ENCODE results near the gene S100A16. TPM values are rescaled to one million over a fixed set of nuclear protein-coding genes. Genes with fewer than 3 reads are reported as not detected.

S100A16 gene
- total RNA-seq, 4 donors from 2014 or later = 46.2 to 84.5 (median 66.6) TPM

DNA sequence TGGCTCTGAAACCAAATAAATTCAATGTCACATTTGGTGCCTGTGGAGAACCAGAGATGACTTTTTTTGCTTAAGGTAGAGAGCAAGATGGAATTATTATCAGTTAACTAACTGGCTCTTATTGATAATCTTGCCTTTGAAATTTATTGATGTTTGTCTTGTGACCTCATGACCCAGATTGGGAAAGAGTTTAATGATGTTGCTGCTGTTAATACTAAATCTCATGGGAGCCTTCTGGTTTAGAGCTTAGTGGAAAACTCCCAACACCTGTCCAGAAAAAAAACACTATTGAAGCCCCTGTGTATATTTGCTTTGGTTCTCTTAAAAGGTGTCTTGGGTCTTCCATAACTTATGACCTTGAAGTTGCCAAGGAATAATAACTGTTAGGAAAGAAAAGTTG, 30.9 kb upstream of the S100A16 start:
- no peak for TF ChIP-seq CTCF (IDR thresholded peaks at IDR 0.05; ENCODE audit: low read depth)

GRCh38 chr1:153643100-153643499, 30.2 kb upstream of the S100A16 start:
- no peak for TF ChIP-seq CTCF (IDR thresholded peaks at IDR 0.05; ENCODE audit: low read depth)

DNA sequence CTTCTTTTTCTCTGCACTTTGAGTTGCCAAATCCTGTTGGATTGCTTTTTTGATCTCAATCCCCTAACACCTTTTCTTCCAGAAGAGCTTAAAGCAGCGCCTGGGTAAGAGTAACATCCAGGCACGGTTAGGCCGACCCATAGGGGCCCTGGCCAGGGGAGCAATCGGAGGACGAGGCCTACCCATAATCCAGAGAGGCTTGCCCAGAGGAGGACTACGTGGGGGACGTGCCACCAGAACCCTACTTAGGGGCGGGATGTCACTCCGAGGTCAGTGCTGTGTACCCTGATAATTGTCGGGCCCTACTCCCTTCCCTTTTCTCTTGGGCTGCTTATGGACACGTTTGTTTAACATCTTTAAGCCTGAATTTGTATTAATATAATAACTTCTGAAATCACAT, 29.2 kb upstream of the S100A16 start:
- no peak for TF ChIP-seq CTCF (IDR thresholded peaks at IDR 0.05; ENCODE audit: low read depth)

GRCh38 chr1:153640861-153641260, 27.9 kb upstream of the S100A16 start:
- no peak for TF ChIP-seq CTCF (IDR thresholded peaks at IDR 0.05; ENCODE audit: low read depth)

GRCh38 chr1:153639280-153639679, 26.3 kb upstream of the S100A16 start:
- TF ChIP-seq CTCF (IDR thresholded peaks at IDR 0.05; ENCODE audit: low read depth) = no peak

- no peak for TF ChIP-seq CTCF (IDR thresholded peaks at IDR 0.05; ENCODE audit: low read depth)
These were observed 25.3 kb upstream of the S100A16 start for GRCh38 chr1:153638261-153638660.

- TF ChIP-seq CTCF (IDR thresholded peaks at IDR 0.05; ENCODE audit: low read depth) = no peak
These were observed 23.4 kb upstream of the S100A16 start for GRCh38 chr1:153636312-153636711.
